ENCODE data around the gene DNAJC16.

DNAJC16 gene

DNA sequence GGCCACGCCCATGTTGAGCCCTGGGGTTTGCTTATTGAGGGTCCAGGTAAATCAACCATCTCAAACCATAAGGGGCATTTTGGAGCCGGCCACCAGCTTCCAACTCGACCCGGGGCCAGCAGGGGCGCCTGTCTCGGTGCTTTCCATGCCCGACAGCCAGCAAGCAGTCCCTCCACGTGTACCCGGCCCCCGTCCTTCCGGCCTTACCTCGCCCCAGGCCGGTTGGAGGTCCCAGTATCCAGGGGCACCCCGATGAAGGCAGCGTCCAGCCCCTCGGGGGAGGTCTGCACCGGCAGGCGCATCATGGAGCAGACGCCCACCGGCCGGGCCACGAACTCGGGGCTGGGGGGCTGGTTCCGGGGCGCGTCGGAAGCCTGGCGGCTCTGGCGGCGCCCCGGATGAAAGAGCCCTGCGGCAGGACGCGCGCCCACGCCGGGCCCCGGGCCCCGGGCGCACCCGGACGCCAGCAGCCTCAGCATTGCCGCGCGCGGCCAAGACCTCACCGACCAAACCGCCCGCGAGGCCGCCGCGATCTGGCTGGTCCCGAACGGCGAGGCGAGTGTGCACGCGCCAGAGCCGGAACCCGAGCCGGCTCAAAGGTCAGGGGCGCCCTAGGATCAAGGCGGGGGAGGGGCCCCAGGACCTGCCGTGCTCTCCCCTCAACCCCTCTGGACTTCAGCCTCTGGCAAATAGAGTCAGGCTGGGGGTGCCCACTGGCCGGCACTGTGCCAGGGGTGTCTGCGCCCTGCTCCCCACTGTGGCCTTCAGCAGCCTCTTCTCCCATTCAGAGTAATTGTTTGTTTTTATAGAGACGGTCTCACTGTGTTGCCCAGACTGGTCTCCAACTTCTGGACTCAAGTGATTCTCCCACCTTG lies 58.1 kb downstream of the DNAJC16 start, which contains the start of gene AGMAT:
Gene AGMAT (minus strand): TSS at position 563 of the 875 bp plus-strand sequence. CDS start 84 bp downstream, at position 479.
- Histone ChIP-seq H3K27ac (replicated peaks) (no peak within 1 kb of the TSS), H3K27me3 (ENCODE audit: insufficient read depth, poor library complexity, severe bottlenecking) (no peaks in the 10 kb centered on the region), H3K4me3 (replicated peaks; ENCODE audit: insufficient read depth, low read length) (peak within 1 kb of the TSS; percentile 28)
- DNase-seq (ENCODE audit: low read depth in 1 of 2, low spot score in 1 of 2) = peak in 1 of 2 experiments; percentile 35
- TF ChIP-seq GABPA (IDR thresholded peaks at IDR 0.05; ENCODE audit: low read depth) (no peak), POLR2AphosphoS5 (IDR thresholded peaks at IDR 0.05; ENCODE audit: low read depth) (no peak), SPI1 (IDR thresholded peaks at IDR 0.05; ENCODE audit: borderline replicate concordance, low read depth) (no peak)
- TF ChIP-seq, protein P1, sequence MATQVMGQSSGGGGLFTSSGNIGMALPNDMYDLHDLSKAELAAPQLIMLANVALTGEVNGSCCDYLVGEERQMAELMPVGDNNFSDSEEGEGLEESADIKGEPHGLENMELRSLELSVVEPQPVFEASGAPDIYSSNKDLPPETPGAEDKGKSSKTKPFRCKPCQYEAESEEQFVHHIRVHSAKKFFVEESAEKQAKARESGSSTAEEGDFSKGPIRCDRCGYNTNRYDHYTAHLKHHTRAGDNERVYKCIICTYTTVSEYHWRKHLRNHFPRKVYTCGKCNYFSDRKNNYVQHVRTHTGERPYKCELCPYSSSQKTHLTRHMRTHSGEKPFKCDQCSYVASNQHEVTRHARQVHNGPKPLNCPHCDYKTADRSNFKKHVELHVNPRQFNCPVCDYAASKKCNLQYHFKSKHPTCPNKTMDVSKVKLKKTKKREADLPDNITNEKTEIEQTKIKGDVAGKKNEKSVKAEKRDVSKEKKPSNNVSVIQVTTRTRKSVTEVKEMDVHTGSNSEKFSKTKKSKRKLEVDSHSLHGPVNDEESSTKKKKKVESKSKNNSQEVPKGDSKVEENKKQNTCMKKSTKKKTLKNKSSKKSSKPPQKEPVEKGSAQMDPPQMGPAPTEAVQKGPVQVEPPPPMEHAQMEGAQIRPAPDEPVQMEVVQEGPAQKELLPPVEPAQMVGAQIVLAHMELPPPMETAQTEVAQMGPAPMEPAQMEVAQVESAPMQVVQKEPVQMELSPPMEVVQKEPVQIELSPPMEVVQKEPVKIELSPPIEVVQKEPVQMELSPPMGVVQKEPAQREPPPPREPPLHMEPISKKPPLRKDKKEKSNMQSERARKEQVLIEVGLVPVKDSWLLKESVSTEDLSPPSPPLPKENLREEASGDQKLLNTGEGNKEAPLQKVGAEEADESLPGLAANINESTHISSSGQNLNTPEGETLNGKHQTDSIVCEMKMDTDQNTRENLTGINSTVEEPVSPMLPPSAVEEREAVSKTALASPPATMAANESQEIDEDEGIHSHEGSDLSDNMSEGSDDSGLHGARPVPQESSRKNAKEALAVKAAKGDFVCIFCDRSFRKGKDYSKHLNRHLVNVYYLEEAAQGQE (IDR thresholded peaks at IDR 0.05; ENCODE audit: insufficient replicate concordance, low read depth) = no peak
- TF ChIP-seq, protein P2, sequence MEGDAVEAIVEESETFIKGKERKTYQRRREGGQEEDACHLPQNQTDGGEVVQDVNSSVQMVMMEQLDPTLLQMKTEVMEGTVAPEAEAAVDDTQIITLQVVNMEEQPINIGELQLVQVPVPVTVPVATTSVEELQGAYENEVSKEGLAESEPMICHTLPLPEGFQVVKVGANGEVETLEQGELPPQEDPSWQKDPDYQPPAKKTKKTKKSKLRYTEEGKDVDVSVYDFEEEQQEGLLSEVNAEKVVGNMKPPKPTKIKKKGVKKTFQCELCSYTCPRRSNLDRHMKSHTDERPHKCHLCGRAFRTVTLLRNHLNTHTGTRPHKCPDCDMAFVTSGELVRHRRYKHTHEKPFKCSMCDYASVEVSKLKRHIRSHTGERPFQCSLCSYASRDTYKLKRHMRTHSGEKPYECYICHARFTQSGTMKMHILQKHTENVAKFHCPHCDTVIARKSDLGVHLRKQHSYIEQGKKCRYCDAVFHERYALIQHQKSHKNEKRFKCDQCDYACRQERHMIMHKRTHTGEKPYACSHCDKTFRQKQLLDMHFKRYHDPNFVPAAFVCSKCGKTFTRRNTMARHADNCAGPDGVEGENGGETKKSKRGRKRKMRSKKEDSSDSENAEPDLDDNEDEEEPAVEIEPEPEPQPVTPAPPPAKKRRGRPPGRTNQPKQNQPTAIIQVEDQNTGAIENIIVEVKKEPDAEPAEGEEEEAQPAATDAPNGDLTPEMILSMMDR (IDR thresholded peaks at IDR 0.05; ENCODE audit: insufficient read depth, low read length) = no peak

DNA sequence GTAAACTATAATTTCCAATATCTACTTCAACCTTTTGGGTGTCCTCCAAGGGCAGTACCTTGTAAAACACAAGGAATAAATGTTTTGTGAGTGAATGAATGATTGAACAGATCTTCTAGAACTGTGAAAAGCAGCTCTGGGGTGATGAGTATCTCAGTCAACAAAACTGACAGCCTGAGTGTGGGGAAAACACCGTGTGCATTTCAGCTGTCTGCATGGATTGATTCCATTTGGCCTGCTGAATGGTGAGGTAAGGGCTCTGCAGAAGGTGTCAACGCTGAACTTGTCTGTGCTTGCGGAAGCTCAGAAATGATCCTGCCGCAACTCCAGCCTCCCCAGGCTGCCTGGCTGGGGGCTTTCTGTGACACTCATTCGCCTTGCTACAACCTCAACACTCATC lies 65.6 kb downstream of the DNAJC16 start:
- no peak for DNase-seq (ENCODE audit: low read depth in 1 of 2, low spot score in 1 of 2)
- Histone ChIP-seq H3K27me3 (ENCODE audit: insufficient read depth, poor library complexity, severe bottlenecking) (peaks cover 3% of the 10 kb centered on the region), H3K4me3 (replicated peaks; ENCODE audit: insufficient read depth, low read length) (no peak overlapping the region), H3K27ac (replicated peaks) (no peak overlapping the region)
- TF ChIP-seq SPI1 (IDR thresholded peaks at IDR 0.05; ENCODE audit: borderline replicate concordance, low read depth) = no peak
- TF ChIP-seq, protein P2 (IDR thresholded peaks at IDR 0.05; ENCODE audit: insufficient read depth, low read length) = no peak

DNA sequence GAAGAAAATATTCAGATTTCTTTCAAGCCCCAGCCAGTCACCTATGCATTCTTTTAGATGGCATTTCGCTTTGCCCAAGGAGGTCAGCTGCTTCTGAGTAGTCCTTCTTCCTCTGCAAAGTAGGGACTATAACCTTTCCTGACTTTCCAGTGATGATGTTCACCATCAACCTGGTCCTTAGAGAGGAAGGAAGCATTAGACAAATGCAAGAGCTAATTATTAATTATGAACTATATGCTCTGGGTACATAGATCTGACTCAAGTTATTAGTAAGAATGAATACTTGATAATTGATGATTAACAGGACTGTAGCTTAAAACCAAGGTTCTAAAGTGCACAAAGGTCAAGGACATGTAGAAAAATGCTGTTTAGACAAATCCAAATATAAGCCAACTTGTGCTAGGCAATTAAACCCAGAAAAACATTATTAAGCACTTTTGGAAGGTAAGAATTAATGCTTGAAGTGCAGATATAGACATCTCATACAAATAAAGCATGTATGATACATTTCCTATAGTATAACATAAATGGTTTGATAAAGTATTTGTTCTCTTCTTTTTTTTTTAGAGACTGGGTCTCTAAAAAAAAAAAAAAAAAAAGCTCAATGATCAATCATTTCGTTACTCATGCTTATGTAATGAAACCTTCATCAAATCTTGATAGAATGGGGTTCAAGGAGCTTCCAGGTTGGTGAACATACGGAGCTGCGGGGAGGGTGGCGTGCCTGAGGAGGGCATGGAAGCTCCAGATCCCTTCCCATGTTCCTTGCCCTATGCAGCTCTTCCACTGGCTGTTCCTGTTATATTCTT lies 69.4 kb downstream of the DNAJC16 start:
- Histone ChIP-seq H3K27ac (replicated peaks) (no peak overlapping the region), H3K4me3 (replicated peaks; ENCODE audit: insufficient read depth, low read length) (no peak overlapping the region), H3K27me3 (ENCODE audit: insufficient read depth, poor library complexity, severe bottlenecking) (peaks cover 3% of the 10 kb centered on the region)
- no peak for TF ChIP-seq POLR2AphosphoS5 (IDR thresholded peaks at IDR 0.05; ENCODE audit: low read depth)
- no peak for TF ChIP-seq GABPA (IDR thresholded peaks at IDR 0.05; ENCODE audit: low read depth)
- TF ChIP-seq, protein P2 (IDR thresholded peaks at IDR 0.05; ENCODE audit: insufficient read depth, low read length) = no peak
- TF ChIP-seq, protein P1 (IDR thresholded peaks at IDR 0.05; ENCODE audit: insufficient replicate concordance, low read depth) = no peak
- TF ChIP-seq SPI1 (IDR thresholded peaks at IDR 0.05; ENCODE audit: borderline replicate concordance, low read depth) = no peak
- no peak for DNase-seq (ENCODE audit: low read depth in 1 of 2, low spot score in 1 of 2)

Data from HL-60 (cell line).